ENCODE data around the gene SF3A2. TPM values are rescaled to one million over a fixed set of nuclear protein-coding genes. Genes with fewer than 3 reads are reported as not detected.

SF3A2 gene
- total and polyA plus RNA-seq, 5 experiments from 2014 or later, result 16.3 to 162 (median 33.5) TPM

GRCh38 chr19:2231621-2232221, 4.9 kb upstream of the SF3A2 start:
- POLR2A ChIA-PET, result interaction anchor here (0.5 to 13.1 kb wide), 3 partner anchors 28 to 85 kb away, joined by 3 to 262 read pairs (median 5); no protein-coding TSS in a partner anchor
- H3K4me3 Mint-ChIP-seq, result no peak overlapping the region
- H3K36me3 Mint-ChIP-seq, result peaks cover 3 to 22% (median 4%) of the 10 kb centered on the region in 3 donors
- no peaks in the 10 kb centered on the region for H3K9me3 Mint-ChIP-seq
- H3K4me1 Mint-ChIP-seq, result peaks cover 11 to 23% (median 20%) of the 10 kb centered on the region in 4 donors
- peaks cover 0 to 4% (median 0%) of the 10 kb centered on the region in 5 donors for H3K27me3 Mint-ChIP-seq
- no peak overlapping the region for H3K27ac Mint-ChIP-seq
- DNase-seq (no peak), ATAC-seq (no peak)

- Mint-ChIP-seq H3K9me3 (no peaks in the 10 kb centered on the region), H3K27me3 (peaks cover 0 to 4% (median 0%) of the 10 kb centered on the region in 5 donors), H3K27ac (peak overlapping the region in 5 of 10 donors; percentile 18 to 62 (median 34)), H3K4me1 (peaks cover 12 to 27% (median 24%) of the 10 kb centered on the region in 4 donors), H3K36me3 (peaks cover 3 to 22% (median 4%) of the 10 kb centered on the region in 3 donors), H3K4me3 (peak overlapping the region in 1 of 10 donors; percentile 14)
- DNase-seq (no peak), ATAC-seq (no peak)
- POLR2A ChIA-PET, result interaction anchor here (0.5 to 13.1 kb wide), 2 partner anchors 27 to 39 kb away, joined by 5 to 262 read pairs; no protein-coding TSS in a partner anchor
These were observed 4.1 kb upstream of the SF3A2 start for GRCh38 chr19:2232286-2233151.

- H3K9me3 Mint-ChIP-seq, result no peaks in the 10 kb centered on the region
- H3K27me3 Mint-ChIP-seq, result peaks cover 0 to 4% (median 0%) of the 10 kb centered on the region in 5 donors
- peaks cover 3 to 31% (median 4%) of the 10 kb centered on the region in 3 donors for H3K36me3 Mint-ChIP-seq
- no peak for DNase-seq
- peak overlapping the region in 6 of 10 donors; percentile 59 to 95 (median 69) for H3K27ac Mint-ChIP-seq
- H3K4me3 Mint-ChIP-seq, result peak overlapping the region in 7 of 10 donors; percentile 5 to 100 (median 87)
- peaks cover 21 to 40% (median 36%) of the 10 kb centered on the region in 4 donors for H3K4me1 Mint-ChIP-seq
- POLR2A ChIA-PET, result interaction anchor here (0.6 to 13.1 kb wide), 4 partner anchors 15 to 82 kb away, joined by 3 to 262 read pairs (median 6); partner anchors contain the start of gene AP3D1
- ATAC-seq, result no peak
These were observed 2.9 kb upstream of the SF3A2 start for GRCh38 chr19:2233601-2234280.

GRCh38 chr19:2234996-2235380, 1.6 kb upstream of the SF3A2 start:
- Mint-ChIP-seq H3K4me1 (peaks cover 27 to 52% (median 49%) of the 10 kb centered on the region in 4 donors), H3K4me3 (peak overlapping the region; percentile 84 to 100 (median 89)), H3K9me3 (no peaks in the 10 kb centered on the region), H3K27ac (peak overlapping the region; percentile 43 to 96 (median 86)), H3K27me3 (peaks cover 0 to 4% (median 0%) of the 10 kb centered on the region in 5 donors), H3K36me3 (peaks cover 3 to 31% (median 9%) of the 10 kb centered on the region in 3 donors)
- POLR2A ChIA-PET, result interaction anchor here (0.6 to 13.1 kb wide), 11 partner anchors 17 to 391 kb away, joined by 3 to 262 read pairs (median 5); partner anchors contain the start of genes AMH, AP3D1, GADD45B and JSRP1
- DNase-seq (no peak), ATAC-seq (no peak)

- H3K4me1 Mint-ChIP-seq, result peaks cover 32 to 57% (median 54%) of the 10 kb centered on the region in 4 donors
- H3K36me3 Mint-ChIP-seq, result peaks cover 3 to 26% (median 9%) of the 10 kb centered on the region in 3 donors
- DNase-seq (peak in 1 of 10 donors; percentile 29), ATAC-seq (peak in 1 of 2 donors; percentile 8)
- H3K9me3 Mint-ChIP-seq, result no peaks in the 10 kb centered on the region
- H3K27ac Mint-ChIP-seq, result peak overlapping the region; percentile 43 to 96 (median 86)
- peak overlapping the region; percentile 84 to 100 (median 94) for H3K4me3 Mint-ChIP-seq
- POLR2A ChIA-PET, result interaction anchor here (0.6 to 13.1 kb wide), 14 partner anchors 17 to 391 kb away, joined by 3 to 262 read pairs (median 4); partner anchors contain the start of genes AMH, AP3D1, GADD45B and JSRP1
- peaks cover 0 to 4% (median 0%) of the 10 kb centered on the region in 5 donors for H3K27me3 Mint-ChIP-seq
These were observed 1.1 kb upstream of the SF3A2 start for GRCh38 chr19:2235381-2236063.

GRCh38 chr19:2236064-2236313, 635 bp upstream of the SF3A2 start:
- ATAC-seq, result peak in 1 of 2 donors; percentile 72
- H3K27ac Mint-ChIP-seq, result peak overlapping the region; percentile 96 to 100 (median 100)
- H3K36me3 Mint-ChIP-seq, result peaks cover 3 to 28% (median 9%) of the 10 kb centered on the region in 3 donors
- DNase-seq, result no peak
- H3K9me3 Mint-ChIP-seq, result no peaks in the 10 kb centered on the region
- peaks cover 33 to 62% (median 58%) of the 10 kb centered on the region in 4 donors for H3K4me1 Mint-ChIP-seq
- H3K27me3 Mint-ChIP-seq, result peaks cover 0 to 4% (median 0%) of the 10 kb centered on the region in 5 donors
- POLR2A ChIA-PET, result interaction anchor here (0.8 to 13.1 kb wide), 12 partner anchors 16 to 242 kb away, joined by 3 to 262 read pairs (median 4); partner anchors contain the start of genes AMH, AP3D1, GADD45B and JSRP1
- peak overlapping the region; percentile 90 to 100 (median 99) for H3K4me3 Mint-ChIP-seq

- peak overlapping the region; percentile 87 to 100 (median 99) for H3K4me3 Mint-ChIP-seq
- POLR2A ChIA-PET, result interaction anchor here (0.6 to 13.1 kb wide), 9 partner anchors 9 to 750 kb away, joined by 3 to 262 read pairs (median 3); partner anchors contain the start of genes AMH, GADD45B and JSRP1
- H3K27ac Mint-ChIP-seq, result peak overlapping the region; percentile 78 to 100 (median 96)
- peaks cover 3 to 30% (median 9%) of the 10 kb centered on the region in 3 donors for H3K36me3 Mint-ChIP-seq
- DNase-seq, result no peak
- H3K27me3 Mint-ChIP-seq, result peaks cover 0 to 4% (median 0%) of the 10 kb centered on the region in 5 donors
- H3K9me3 Mint-ChIP-seq, result no peaks in the 10 kb centered on the region
- no peak for ATAC-seq
- H3K4me1 Mint-ChIP-seq, result peaks cover 41 to 71% (median 70%) of the 10 kb centered on the region in 4 donors
These were observed 636 bp downstream of the SF3A2 start for GRCh38 chr19:2237051-2237868.

- Mint-ChIP-seq H3K4me1 (peaks cover 46 to 77% (median 75%) of the 10 kb centered on the region in 4 donors), H3K36me3 (peaks cover 3 to 35% (median 9%) of the 10 kb centered on the region in 3 donors), H3K9me3 (no peaks in the 10 kb centered on the region), H3K27ac (peak overlapping the region; percentile 78 to 100 (median 96)), H3K4me3 (peak overlapping the region; percentile 87 to 100 (median 99)), H3K27me3 (peaks cover 0 to 4% (median 0%) of the 10 kb centered on the region in 5 donors)
- DNase-seq (no peak), ATAC-seq (no peak)
- POLR2A ChIA-PET, result interaction anchor here (0.7 to 13.1 kb wide), 7 partner anchors 8 to 238 kb away, joined by 3 to 262 read pairs (median 9); partner anchors contain the start of genes AMH, GADD45B and JSRP1
These were observed 1.2 kb downstream of the SF3A2 start for GRCh38 chr19:2237869-2238153.

GRCh38 chr19:2239173-2239572, 2.5 kb downstream of the SF3A2 start:
- Mint-ChIP-seq H3K9me3 (no peaks in the 10 kb centered on the region), H3K4me3 (peak overlapping the region; percentile 87 to 100 (median 99)), H3K27ac (peak overlapping the region; percentile 78 to 100 (median 92)), H3K27me3 (peaks cover 0 to 4% (median 0%) of the 10 kb centered on the region in 5 donors), H3K36me3 (peaks cover 3 to 32% (median 9%) of the 10 kb centered on the region in 3 donors), H3K4me1 (peaks cover 44 to 80% (median 72%) of the 10 kb centered on the region in 4 donors)
- DNase-seq, result peak in 1 of 10 donors; percentile 24
- no peak for ATAC-seq
- POLR2A ChIA-PET, result interaction anchor here (0.5 to 13.1 kb wide), 18 partner anchors 13 to 1752 kb away, joined by 3 to 262 read pairs (median 5); partner anchors contain the start of genes AMH, DOT1L, JSRP1 and PEAK3

Data from naive thymus-derived CD8-positive, alpha-beta T cell (primary cell).